Measurements from ENCODE around the gene CCDC34. TPM values are rescaled to one million over a fixed set of nuclear protein-coding genes. Genes with fewer than 3 reads are reported as not detected.
A peak's percentile ranks its signal among the peaks of the same experiment; 100 is the strongest.

The CCDC34 gene
- total RNA-seq, 1 donor from 2014 or later: 4.5 TPM

DNA sequence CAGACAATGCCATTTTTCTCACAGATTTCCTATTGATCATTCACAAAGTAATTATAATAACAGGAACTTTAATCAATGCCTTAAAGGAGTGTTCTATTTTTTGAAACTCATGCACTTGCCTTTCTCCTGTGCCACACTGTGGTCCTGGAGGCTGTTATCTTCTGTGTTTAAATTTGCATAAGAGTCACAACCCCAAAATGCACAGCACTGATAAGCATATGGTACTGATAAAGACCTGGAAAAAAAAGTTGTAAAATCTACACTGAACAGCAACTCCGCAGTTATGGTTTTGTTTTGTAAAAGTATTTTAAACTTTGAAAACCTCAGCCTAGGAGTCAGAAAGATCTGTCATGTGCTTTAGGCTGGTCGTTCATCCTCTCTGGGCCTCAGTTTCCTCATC lies 9.1 kb upstream of the CCDC34 start:
- ATAC-seq (no peak), DNase-seq (no peak)
- no peaks in the 10 kb centered on the region for H3K36me3 ChIP-seq
- no peaks in the 10 kb centered on the region for H3K27me3 ChIP-seq (ENCODE audit: low read depth)
- H3K27ac ChIP-seq: no peak overlapping the region
- intact Hi-C loops (cut with DNase I): no loop called here
- no peak overlapping the region for H3K4me3 ChIP-seq
- no peaks in the 10 kb centered on the region for H3K4me1 ChIP-seq
- no peaks in the 10 kb centered on the region for H3K9me3 ChIP-seq
- TF ChIP-seq, protein P1, sequence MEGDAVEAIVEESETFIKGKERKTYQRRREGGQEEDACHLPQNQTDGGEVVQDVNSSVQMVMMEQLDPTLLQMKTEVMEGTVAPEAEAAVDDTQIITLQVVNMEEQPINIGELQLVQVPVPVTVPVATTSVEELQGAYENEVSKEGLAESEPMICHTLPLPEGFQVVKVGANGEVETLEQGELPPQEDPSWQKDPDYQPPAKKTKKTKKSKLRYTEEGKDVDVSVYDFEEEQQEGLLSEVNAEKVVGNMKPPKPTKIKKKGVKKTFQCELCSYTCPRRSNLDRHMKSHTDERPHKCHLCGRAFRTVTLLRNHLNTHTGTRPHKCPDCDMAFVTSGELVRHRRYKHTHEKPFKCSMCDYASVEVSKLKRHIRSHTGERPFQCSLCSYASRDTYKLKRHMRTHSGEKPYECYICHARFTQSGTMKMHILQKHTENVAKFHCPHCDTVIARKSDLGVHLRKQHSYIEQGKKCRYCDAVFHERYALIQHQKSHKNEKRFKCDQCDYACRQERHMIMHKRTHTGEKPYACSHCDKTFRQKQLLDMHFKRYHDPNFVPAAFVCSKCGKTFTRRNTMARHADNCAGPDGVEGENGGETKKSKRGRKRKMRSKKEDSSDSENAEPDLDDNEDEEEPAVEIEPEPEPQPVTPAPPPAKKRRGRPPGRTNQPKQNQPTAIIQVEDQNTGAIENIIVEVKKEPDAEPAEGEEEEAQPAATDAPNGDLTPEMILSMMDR (IDR thresholded peaks at IDR 0.05): no peak

DNA sequence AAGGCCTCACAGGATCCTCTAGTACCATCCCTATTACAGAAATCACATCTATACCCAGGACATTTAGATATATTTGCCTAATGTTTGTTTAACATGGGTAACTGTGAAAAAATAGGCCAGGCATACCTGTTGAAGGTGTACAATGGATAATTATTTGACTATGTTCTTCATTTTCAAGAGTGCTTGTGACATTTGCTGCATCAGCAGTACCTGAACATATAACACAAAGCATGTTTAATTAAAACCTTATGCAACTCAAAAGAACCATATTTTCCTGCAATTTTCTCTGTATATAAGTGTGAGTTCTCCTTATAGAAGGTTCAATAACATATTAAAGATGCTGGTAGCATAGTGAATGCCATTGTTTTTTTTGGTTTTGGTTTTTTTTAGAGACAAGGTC lies 8.5 kb upstream of the CCDC34 start:
- no peak for DNase-seq
- intact Hi-C loops (cut with DNase I): no loop called here
- no peak overlapping the region for H3K4me3 ChIP-seq
- no peaks in the 10 kb centered on the region for H3K27me3 ChIP-seq (ENCODE audit: low read depth)
- TF ChIP-seq, protein P1 (IDR thresholded peaks at IDR 0.05): no peak
- no peaks in the 10 kb centered on the region for H3K9me3 ChIP-seq
- no peak for ATAC-seq
- no peaks in the 10 kb centered on the region for H3K36me3 ChIP-seq
- H3K4me1 ChIP-seq: no peaks in the 10 kb centered on the region
- no peak overlapping the region for H3K27ac ChIP-seq

DNA sequence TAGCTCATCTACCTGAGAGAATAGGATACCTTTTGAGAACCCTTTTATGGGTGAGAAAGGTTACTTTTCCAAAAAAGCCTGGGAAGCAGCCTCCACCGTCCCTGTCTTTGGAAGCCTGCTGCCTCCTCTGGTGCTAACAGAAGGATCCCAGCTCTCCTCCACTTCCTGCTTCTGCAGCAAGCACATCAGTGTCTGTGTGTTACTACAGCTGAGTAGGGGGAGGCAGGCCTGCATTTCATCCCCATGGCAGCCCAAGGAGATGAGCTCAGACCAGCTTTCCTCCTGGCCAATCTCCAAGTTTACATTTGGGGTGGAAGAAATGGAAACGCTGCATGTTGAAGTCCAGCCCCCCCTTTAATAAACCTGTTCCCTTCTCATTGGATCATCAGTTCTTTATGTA lies 7.4 kb upstream of the CCDC34 start:
- H3K36me3 ChIP-seq: no peaks in the 10 kb centered on the region
- no peak overlapping the region for H3K27ac ChIP-seq
- no peaks in the 10 kb centered on the region for H3K27me3 ChIP-seq (ENCODE audit: low read depth)
- no peaks in the 10 kb centered on the region for H3K9me3 ChIP-seq
- no peak for ATAC-seq
- no peaks in the 10 kb centered on the region for H3K4me1 ChIP-seq
- intact Hi-C loops (cut with DNase I): no loop called here
- TF ChIP-seq, protein P1 (IDR thresholded peaks at IDR 0.05): no peak
- no peak overlapping the region for H3K4me3 ChIP-seq
- no peak for DNase-seq

DNA sequence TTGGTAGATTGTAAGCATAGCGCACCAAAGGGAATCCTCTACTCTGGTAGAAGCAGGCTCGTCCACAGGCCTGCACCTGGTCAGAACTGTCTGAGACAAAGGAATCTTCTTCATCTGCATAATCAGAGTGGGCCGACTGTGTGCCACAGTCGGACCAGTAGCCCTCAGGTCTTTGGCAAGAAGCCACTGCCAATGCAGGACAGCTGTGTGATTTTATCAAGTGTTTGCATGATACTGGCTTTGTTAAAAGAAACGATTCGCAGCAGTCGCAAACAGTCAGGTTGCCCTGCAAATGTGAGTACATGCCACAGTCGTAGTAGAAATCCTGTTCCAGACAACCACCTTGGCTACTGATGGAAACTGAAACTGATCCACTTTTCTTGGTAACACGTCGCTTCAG lies 4.9 kb upstream of the CCDC34 start:
- TF ChIP-seq, protein P1 (IDR thresholded peaks at IDR 0.05): no peak
- ATAC-seq (no peak), DNase-seq (no peak)
- intact Hi-C loops (cut with DNase I): no loop called here
- Histone ChIP-seq H3K27me3 (ENCODE audit: low read depth) (no peaks in the 10 kb centered on the region), H3K27ac (no peak overlapping the region), H3K9me3 (no peaks in the 10 kb centered on the region), H3K36me3 (no peaks in the 10 kb centered on the region), H3K4me1 (peaks cover 6% of the 10 kb centered on the region), H3K4me3 (no peak overlapping the region)

DNA sequence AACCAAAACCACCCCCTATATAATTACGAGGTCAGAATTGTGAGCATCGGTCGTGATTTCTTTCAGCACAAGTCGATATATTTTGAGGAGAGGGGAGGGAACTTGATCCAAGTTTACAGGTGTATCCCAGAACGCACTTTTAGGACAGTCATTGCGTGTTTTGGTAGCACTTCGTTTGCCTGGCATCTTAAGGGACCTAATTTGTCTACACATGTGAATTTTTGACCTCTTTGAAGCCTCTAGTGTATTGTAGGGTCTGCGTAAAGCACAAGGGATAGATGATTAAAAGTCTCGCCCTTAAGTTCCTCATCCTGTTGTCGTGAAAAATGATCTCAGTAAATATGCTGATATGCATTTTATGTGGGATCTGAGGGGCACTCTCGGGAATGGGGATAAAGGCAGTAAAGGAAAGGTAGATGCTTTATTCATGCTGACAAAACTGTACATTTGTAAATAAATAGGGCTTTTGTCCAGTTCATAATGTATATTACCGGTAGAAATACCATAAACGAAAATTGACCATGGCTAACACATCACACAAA lies 632 bp upstream of the CCDC34 start:
- H3K27me3 ChIP-seq (ENCODE audit: low read depth): no peaks in the 10 kb centered on the region
- no peaks in the 10 kb centered on the region for H3K36me3 ChIP-seq
- peak overlapping the region; percentile 82 for H3K4me3 ChIP-seq
- ATAC-seq (no peak), DNase-seq (no peak)
- H3K9me3 ChIP-seq: no peaks in the 10 kb centered on the region
- H3K27ac ChIP-seq: peak overlapping the region; percentile 51
- TF ChIP-seq, protein P1 (IDR thresholded peaks at IDR 0.05): no peak
- intact Hi-C loops (cut with DNase I): no loop called here
- H3K4me1 ChIP-seq: peaks cover 13% of the 10 kb centered on the region

All from lower lobe of right lung (tissue), 2 donors.